Coronary artery (tissue), 2 donors: ENCODE data around the gene PLAC8.

Experiments used
- DNase-seq: peaks from one replicate; pipeline ENCODE4 v3.0.0-alpha.2; 2017; ENCODE audit warnings: low spot score
- H3K27ac ChIP-seq, 2 donors: fragments of 200-600 bp; sonication (generic); one replicate each; pipeline ENCODE4 v1.5.1; 2016 to 2019
- H3K4me3 ChIP-seq: fragments of 200-600 bp; sonication (generic); 2 replicates; pipeline ENCODE4 v1.5.1; 2016; ENCODE audit warnings: mild to moderate bottlenecking, moderate library complexity
- CTCF ChIP-seq: fragments of 200-600 bp; sonication (generic); IDR thresholded peaks from one replicate; pipeline ENCODE4 v1.5.1; 2019; ENCODE audit warnings: antibody characterized with exemption

The PLAC8 gene

DNA sequence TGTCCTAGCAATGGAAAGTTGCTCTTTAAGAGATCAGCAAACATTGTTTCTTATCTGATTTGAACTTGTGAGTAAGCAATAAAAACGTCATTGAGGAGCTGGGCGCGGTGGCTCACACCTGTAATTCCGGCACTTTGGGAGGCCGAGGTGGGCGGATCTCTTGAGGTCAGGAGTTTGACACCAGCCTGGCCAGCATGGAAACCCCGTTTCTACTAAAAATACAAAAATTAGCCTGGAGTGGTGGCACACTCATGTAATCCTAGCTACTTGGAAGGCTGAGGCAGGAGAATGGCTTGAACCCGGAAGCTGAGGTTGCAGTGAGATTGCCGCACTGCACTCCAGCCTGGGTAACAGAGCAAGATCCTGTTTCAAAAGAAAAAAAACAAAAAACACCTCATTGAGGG is 11.2 kb upstream of the PLAC8 start:
- Histone ChIP-seq H3K27ac (no peak overlapping the region), H3K4me3 (no peak overlapping the region)
- no peak for TF ChIP-seq CTCF
- DNase-seq, result no peak

DNA sequence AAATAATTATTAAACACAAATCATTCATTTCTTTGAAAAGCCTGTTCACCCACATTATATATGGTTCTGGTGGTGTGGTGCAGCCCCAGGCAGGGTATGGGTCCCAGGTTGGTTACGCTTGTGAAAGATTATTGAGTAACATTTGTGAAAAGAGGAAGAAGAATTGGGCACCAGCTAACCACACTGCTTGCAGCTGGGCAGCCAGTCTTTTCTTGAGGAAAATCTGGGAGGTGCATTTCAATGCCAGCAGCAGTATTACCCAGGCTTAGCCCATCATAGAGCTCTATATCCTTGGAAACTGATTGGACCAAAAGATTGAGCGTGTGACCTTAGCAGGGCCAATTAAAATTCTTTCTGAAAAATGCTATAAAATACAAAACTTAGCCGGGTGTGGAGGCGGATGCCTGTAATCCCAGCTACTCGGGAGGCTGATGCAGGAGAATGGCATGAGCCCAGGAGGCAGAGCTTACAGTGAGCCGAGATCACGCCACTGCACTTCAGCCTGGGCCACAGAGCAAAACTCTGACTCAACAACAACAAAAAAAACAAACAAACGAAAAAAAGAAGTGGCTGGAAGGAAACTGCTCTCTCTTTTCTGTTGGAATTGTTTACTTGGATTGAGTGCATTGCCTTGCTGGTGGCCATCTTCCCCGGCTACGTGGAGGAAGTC is 9.7 kb upstream of the PLAC8 start:
- no peak overlapping the region for H3K27ac ChIP-seq
- H3K4me3 ChIP-seq, result no peak overlapping the region
- no peak for DNase-seq
- no peak for TF ChIP-seq CTCF

DNA sequence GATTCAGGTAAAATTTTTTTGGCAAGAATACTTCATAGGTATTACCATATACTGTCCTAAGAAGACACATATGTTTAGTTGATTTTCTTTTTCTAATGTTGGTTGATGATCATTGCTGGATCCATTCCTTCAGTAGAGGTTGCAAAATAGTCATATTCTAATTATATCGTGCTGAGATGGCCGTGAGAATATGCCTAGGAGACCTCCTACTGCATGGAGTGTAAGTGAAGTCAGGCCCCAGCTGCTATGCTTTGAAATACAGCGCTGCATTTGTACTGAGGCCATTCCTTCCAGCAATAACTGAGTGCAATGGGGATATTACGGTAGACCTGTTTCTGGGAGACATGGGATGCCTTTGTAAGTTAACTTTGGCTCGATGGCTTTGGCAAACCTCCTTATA is 6.7 kb upstream of the PLAC8 start:
- no peak for DNase-seq
- TF ChIP-seq CTCF, result no peak
- Histone ChIP-seq H3K4me3 (no peak overlapping the region), H3K27ac (no peak overlapping the region)

GRCh38 chr4:83118869-83119268 is 4.3 kb upstream of the PLAC8 start:
- H3K4me3 ChIP-seq, result no peak overlapping the region
- no peak overlapping the region for H3K27ac ChIP-seq
- DNase-seq, result no peak
- no peak for TF ChIP-seq CTCF

DNA sequence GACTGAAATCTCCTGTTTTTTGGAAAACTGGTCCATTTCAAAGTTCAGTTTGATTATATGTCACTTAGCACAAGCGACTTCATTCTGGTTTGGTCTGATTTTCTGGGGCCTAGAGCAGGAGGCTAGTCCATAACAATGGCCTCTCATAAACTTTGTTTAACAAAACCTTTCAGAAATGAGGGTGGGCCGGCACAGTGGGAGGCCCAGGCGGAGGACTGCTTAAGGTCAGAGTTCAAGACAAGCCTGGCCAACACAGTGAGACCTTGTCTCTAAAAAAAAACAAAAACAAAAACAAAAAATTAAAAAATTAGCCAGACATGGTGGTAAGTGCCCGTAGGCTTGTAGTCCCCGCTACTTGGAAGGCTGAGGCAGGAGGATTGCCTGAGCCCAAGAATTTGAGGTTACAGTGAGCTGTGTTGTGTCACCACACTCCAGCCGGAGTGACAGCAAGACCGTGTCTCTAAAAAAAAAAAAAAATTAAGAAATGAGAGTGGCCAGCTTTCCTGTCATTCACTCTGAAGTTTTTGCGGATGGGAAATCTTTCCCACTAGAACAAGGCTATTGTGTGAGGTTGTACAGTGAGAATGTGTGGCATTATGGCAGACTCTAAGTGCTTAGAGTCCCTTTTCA is 1.2 kb upstream of the PLAC8 start:
- Histone ChIP-seq H3K27ac (no peak overlapping the region), H3K4me3 (no peak overlapping the region)
- TF ChIP-seq CTCF, result no peak
- no peak for DNase-seq

GRCh38 chr4:83115000-83115399 is 471 bp upstream of the PLAC8 start:
- no peak for DNase-seq
- H3K27ac ChIP-seq, result no peak overlapping the region
- no peak overlapping the region for H3K4me3 ChIP-seq
- no peak for TF ChIP-seq CTCF

DNA sequence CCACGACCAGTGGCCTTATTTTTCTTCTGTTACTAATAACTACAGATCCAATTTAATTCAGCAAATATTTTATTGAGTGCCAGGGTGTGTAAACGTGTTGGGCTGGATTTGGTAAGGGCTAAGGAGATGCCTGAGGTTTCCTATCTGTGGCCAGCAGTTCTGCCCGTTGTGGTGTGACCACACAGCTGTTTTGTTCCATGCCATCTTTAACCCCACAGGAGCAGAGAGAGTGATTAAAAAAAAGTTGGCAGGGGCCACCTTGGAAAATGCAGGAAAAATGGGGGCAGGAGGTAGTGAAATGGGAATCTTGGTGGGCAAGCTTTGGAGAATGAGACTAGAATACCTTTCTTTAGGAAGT is 1.1 kb downstream of the PLAC8 start:
- H3K4me3 ChIP-seq, result no peak overlapping the region
- no peak overlapping the region for H3K27ac ChIP-seq
- no peak for TF ChIP-seq CTCF
- DNase-seq, result no peak
